Gastroesophageal sphincter (tissue), 4 donors: ENCODE results near the gene ZNF775. TPM values are rescaled to one million over a fixed set of nuclear protein-coding genes. Genes with fewer than 3 reads are reported as not detected.

Experiments used
- ATAC-seq: fragments of 150-250 bp; one replicate; pipeline ENCODE4 v1.9.1; 2016; ENCODE audit warnings: mild to moderate bottlenecking, moderate library complexity
- H3K27ac ChIP-seq, 4 donors: fragments of 200-600 bp; sonication (generic) in 3 of 4; 1 replicate in 3 of 4; 2 replicates in 1 of 4; pipeline ENCODE4 v1.5.1; 2016 to 2019
- H3K27me3 ChIP-seq: fragments of 200-600 bp; sonication (generic); one replicate; pipeline ENCODE4 v1.5.1; 2019
- H3K36me3 ChIP-seq, 2 donors: fragments of 200-600 bp; sonication (generic); one replicate each; pipeline ENCODE4 v1.5.1; 2019; ENCODE audit warnings: control low read depth in 1 of 2
- H3K4me1 ChIP-seq, 3 donors: fragments of 200-600 bp; sonication (generic); 1 replicate in 2 of 3; 2 replicates in 1 of 3; pipeline ENCODE4 v1.5.1; 2016 to 2019; ENCODE audit warnings: control low read depth in 2 of 3
- H3K4me3 ChIP-seq, 2 donors: fragments of 200-600 bp; sonication (generic); one replicate each; pipeline ENCODE4 v1.5.1; 2019; ENCODE audit warnings: mild to moderate bottlenecking in 1 of 2, moderate library complexity in 1 of 2
- H3K9me3 ChIP-seq, 3 donors: fragments of 200-600 bp; sonication (generic); one replicate each; pipeline ENCODE4 v1.5.1; 2017 to 2019; ENCODE audit warnings: control low read depth in 2 of 3
- EP300 ChIP-seq: sonication (generic); formaldehyde crosslinking; IDR thresholded peaks from one replicate; pipeline ENCODE4 v1.6.1; 2017; ENCODE audit warnings: antibody characterized with exemption, mild to moderate bottlenecking
- POLR2A ChIP-seq, 2 donors: fragments of 450-650 bp; IDR thresholded peaks; one replicate each; pipeline ENCODE4 v1.6.1; 2017; ENCODE audit warnings: antibody characterized with exemption in 2 of 2, mild to moderate bottlenecking in 2 of 2, moderate library complexity in 1 of 2
- POLR2AphosphoS5 ChIP-seq: sonication (generic); formaldehyde crosslinking; IDR thresholded peaks from one replicate; pipeline ENCODE4 v1.6.1; 2017; ENCODE audit warnings: antibody characterized with exemption
- WGBS, 2 donors: methylation state at CpG; one replicate each; pipeline ENCODE4 v1.1.5; 2018; ENCODE audit warnings: low coverage in 1 of 2; 5-methylcytosine and 5-hydroxymethylcytosine counted together
- total RNA-seq, 4 donors: library from RNA; depleted of rRNA; stranded (reverse); fragments of >200 nt; gene quantifications; one replicate each; pipeline ENCODE4 v1.1.0, GENCODE V29; 2016
- TF ChIP-seq, protein P1 (sequence below), 4 experiments: fragments of 200-600 bp in 2 of 4; fragments of 450-650 bp in 2 of 4; sonication (generic) in 1 of 4; IDR thresholded peaks; one replicate each; pipeline ENCODE4 v1.5.1; 2017 to 2019; ENCODE audit warnings: antibody characterized with exemption in 4 of 4, mild to moderate bottlenecking in 2 of 4, moderate library complexity in 2 of 4

Gene ZNF775
- total RNA-seq, 4 donors from 2014 or later = 5.3 to 12.5 (median 10.5) TPM

DNA sequence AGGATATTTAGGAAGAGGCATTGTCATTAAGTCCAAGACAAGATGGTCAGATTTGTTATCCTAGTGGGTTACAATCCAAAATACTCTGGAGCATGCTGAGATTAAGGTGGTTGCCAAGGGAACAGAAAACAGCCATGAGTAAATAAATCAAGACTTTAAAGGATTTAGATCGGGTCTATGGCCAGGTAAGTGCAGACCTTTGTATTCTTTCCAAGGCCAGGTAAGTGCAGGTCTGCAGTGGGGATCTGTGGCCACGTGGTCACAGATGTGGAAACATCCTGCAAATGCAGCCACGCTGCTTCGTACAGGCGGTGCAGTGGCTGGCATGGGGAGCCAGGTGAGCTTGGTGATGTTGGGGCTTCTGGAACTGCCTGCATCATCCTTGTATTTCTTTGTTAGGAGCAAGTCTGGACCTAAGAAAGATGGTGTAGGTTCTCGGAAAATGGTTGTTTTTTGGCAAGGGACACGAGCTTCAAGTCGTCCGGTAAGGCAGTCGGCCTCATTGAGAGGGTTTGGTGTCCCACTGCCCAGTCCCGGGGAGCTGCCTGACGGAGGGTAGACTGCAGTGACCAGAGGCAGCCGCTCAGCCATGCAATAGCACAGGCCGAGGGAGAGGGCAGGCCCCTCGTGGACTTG, 21.8 kb downstream of the ZNF775 start:
- H3K27me3 ChIP-seq = no peaks in the 10 kb centered on the region
- H3K36me3 ChIP-seq = peaks cover 0 to 34% of the 10 kb centered on the region in 2 donors
- H3K4me3 ChIP-seq = no peak overlapping the region
- no peaks in the 10 kb centered on the region for H3K9me3 ChIP-seq
- H3K27ac ChIP-seq = no peak overlapping the region
- 86 to 89% methylated on average over 12 to 15 of the region's 15 CpGs for WGBS, 2 donors
- peaks cover 0 to 22% (median 7%) of the 10 kb centered on the region in 3 donors for H3K4me1 ChIP-seq
- TF ChIP-seq POLR2A (IDR thresholded peaks at IDR 0.05) (no peak), EP300 (no peak), POLR2AphosphoS5 (no peak)
- TF ChIP-seq, protein P1, sequence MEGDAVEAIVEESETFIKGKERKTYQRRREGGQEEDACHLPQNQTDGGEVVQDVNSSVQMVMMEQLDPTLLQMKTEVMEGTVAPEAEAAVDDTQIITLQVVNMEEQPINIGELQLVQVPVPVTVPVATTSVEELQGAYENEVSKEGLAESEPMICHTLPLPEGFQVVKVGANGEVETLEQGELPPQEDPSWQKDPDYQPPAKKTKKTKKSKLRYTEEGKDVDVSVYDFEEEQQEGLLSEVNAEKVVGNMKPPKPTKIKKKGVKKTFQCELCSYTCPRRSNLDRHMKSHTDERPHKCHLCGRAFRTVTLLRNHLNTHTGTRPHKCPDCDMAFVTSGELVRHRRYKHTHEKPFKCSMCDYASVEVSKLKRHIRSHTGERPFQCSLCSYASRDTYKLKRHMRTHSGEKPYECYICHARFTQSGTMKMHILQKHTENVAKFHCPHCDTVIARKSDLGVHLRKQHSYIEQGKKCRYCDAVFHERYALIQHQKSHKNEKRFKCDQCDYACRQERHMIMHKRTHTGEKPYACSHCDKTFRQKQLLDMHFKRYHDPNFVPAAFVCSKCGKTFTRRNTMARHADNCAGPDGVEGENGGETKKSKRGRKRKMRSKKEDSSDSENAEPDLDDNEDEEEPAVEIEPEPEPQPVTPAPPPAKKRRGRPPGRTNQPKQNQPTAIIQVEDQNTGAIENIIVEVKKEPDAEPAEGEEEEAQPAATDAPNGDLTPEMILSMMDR (IDR thresholded peaks at IDR 0.05) = no peak
- ATAC-seq = no peak

DNA sequence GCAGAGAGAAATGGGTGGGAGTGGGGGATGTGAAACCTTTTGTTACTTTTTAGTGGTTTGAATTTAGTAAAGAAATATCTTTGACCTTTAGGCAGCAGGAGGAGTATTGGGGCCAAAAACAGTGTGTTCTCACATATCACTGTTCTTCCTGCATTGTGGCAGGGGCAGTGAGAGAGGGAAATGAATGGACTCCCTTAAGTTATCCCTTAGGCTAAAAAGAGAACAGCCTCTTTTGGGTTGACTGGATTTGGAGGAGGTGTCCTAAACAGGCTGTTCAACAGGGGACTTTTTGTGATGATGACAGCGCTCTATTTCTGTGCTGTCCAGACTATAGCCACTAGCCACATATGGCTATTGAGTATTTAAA, 22.3 kb downstream of the ZNF775 start:
- TF ChIP-seq POLR2AphosphoS5 = no peak
- no peak for TF ChIP-seq POLR2A (IDR thresholded peaks at IDR 0.05)
- no peak for TF ChIP-seq EP300
- TF ChIP-seq, protein P1 (IDR thresholded peaks at IDR 0.05) = no peak
- H3K4me1 ChIP-seq = peaks cover 0 to 27% (median 10%) of the 10 kb centered on the region in 3 donors
- H3K36me3 ChIP-seq = peaks cover 0 to 28% of the 10 kb centered on the region in 2 donors
- H3K9me3 ChIP-seq = no peaks in the 10 kb centered on the region
- no peak for ATAC-seq
- 75% methylated on average over 1 of the region's 1 CpG; no CpG with 5 or more reads in 1 of the 2 donors for WGBS, 2 donors
- H3K27ac ChIP-seq = no peak overlapping the region
- no peak overlapping the region for H3K4me3 ChIP-seq
- no peaks in the 10 kb centered on the region for H3K27me3 ChIP-seq

DNA sequence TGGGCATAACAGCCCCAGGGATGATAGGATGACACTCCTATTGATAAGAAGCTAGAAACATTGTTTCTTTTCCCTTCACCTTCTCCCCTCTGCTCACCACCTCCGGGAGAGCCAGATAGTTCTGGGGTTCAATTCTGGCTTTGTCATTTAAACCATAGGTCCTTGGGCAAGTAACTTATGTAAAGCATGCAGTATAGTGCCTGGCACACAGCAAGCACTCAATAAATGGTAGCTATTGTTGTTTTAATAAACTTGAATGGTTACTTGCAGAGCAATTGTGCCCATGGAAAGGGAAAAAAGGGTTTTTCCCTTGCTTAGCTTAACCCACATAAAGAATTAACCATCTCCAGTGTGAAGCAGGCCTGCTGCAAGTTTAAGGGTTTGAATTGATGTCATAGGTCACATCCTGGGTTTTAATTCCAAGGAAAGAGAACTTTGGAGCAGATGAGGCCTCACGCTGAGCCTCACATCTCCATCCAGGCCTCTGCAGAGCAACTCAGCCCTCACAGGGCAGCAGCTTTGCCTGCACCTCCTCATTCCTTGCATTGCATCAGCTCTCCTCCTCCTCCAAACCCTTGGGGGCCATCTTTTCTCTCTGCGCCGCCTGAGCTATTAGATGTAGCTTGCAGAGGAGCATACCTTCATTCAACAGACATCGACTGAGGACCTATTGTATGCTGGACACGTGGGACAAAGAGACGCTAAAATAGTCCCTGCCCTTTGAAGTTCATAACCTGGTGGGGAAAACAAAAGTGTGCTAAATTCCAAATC, 22.9 kb downstream of the ZNF775 start:
- TF ChIP-seq EP300 (no peak), POLR2A (IDR thresholded peaks at IDR 0.05) (no peak)
- TF ChIP-seq, protein P1 (IDR thresholded peaks at IDR 0.05) = no peak
- Histone ChIP-seq H3K27me3 (no peaks in the 10 kb centered on the region), H3K9me3 (no peaks in the 10 kb centered on the region), H3K27ac (no peak overlapping the region), H3K4me3 (no peak overlapping the region), H3K4me1 (peaks cover 0 to 33% (median 17%) of the 10 kb centered on the region in 3 donors), H3K36me3 (peaks cover 0 to 22% of the 10 kb centered on the region in 2 donors)
- WGBS, 2 donors = 65 to 93% methylated on average over 2 to 3 of the region's 7 CpGs
- ATAC-seq = no peak

DNA sequence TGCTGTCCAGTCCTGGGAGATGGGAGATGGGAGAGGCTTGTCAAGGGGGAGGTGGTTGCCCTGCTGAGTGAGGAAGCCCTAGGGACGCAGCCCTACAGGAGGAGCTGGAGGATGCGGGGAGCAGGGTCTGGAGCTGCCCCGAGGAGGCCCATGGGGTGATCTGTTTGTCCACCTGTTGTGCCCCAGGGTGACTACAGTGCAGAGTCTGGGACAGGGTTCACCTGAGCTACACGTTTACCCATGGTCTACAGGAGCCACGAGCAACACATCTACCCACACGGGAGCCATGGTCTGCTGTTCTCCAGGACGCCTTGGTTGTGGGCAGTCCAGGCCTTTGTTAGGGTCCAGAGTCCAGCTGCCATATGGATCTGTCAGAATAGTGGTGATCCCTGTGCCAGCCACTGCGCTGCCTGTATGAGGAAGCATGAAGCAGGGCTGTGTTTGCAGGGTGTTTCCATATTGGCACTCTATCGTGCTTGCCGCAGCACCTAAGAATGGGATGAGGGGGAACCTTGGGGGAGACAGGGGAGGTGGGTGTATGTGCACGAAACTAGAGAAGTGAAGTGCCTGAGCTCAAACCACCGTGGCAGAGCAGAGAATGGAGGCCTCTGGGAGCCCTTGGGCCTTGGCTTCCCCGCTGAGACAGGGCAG, 23.7 kb downstream of the ZNF775 start:
- Histone ChIP-seq H3K27ac (no peak overlapping the region), H3K4me3 (no peak overlapping the region), H3K9me3 (no peaks in the 10 kb centered on the region), H3K27me3 (no peaks in the 10 kb centered on the region), H3K4me1 (peaks cover 0 to 41% (median 17%) of the 10 kb centered on the region in 3 donors), H3K36me3 (peaks cover 0 to 19% of the 10 kb centered on the region in 2 donors)
- WGBS, 2 donors = 71 to 85% methylated on average over 7 to 8 of the region's 13 CpGs
- no peak for ATAC-seq
- TF ChIP-seq POLR2A (IDR thresholded peaks at IDR 0.05) = no peak
- no peak for TF ChIP-seq POLR2AphosphoS5
- no peak for TF ChIP-seq EP300
- TF ChIP-seq, protein P1 (IDR thresholded peaks at IDR 0.05) = no peak
